ENCODE data around the gene USP24. TPM values are rescaled to one million over a fixed set of nuclear protein-coding genes. Genes with fewer than 3 reads are reported as not detected.

Gene USP24
- total RNA-seq, 1 experiment from 2014 or later = 35.3 TPM

DNA sequence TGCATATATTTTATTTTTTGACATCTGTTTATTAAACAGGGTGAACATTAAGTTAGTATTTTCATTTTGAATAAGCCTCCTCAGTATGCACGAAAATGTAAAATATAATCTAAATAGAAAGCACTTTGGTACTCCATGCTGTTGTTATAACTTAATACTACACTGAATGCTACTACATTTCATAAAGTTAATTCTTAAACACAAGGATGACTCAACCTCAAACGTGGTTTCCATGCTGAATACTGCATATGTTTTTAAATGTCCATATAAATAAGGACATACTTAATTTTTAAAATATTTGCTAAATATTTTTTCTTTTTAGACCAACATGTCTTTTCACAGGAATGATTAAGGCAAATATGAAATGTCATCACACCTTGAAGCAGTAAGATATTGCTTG, 83.9 kb downstream of the USP24 start:
- Histone ChIP-seq H3T11ph (ENCODE audit: low read length) (no peak overlapping the region), H3K56ac (ENCODE audit: insufficient read length, low read depth, low read length) (no peak overlapping the region), H3K4ac (ENCODE audit: low read depth, low read length) (no peak overlapping the region), H2BK20ac (ENCODE audit: low read depth, low read length, poor library complexity, severe bottlenecking) (no peak overlapping the region), H3K27me3 (ENCODE audit: insufficient read depth, low read length) (no peaks in the 10 kb centered on the region), H3K9ac (ENCODE audit: extremely low read depth, insufficient read length, low read length) (no peak overlapping the region), H4K91ac (ENCODE audit: insufficient read length, low read depth, low read length) (no peak overlapping the region), H2AK5ac (ENCODE audit: insufficient read length, low read length) (no peak overlapping the region), H4K8ac (replicated peaks; ENCODE audit: insufficient read length, low read depth, low read length) (no peak overlapping the region), H3K27ac (ENCODE audit: insufficient read length, low read depth, low read length) (no peak overlapping the region), H2BK5ac (ENCODE audit: insufficient read length, low read length) (no peak overlapping the region), H2BK15ac (ENCODE audit: low read depth, low read length) (no peak overlapping the region), H2BK120ac (ENCODE audit: low read depth, low read length, poor library complexity, severe bottlenecking) (no peak overlapping the region), H3K4me2 (ENCODE audit: insufficient read depth, insufficient read length, low read length) (no peak overlapping the region), H2BK12ac (ENCODE audit: insufficient read length, low read depth, low read length) (no peak overlapping the region), H3K23me2 (ENCODE audit: insufficient read length, low read depth, low read length, poor library complexity, severe bottlenecking) (no peaks in the 10 kb centered on the region), H4K20me1 (ENCODE audit: control insufficient read depth, insufficient read depth, insufficient read length) (no peaks in the 10 kb centered on the region), H3K79me1 (ENCODE audit: insufficient read depth, low read depth, low read length, poor library complexity, severe bottlenecking) (no peaks in the 10 kb centered on the region), H3K79me2 (ENCODE audit: insufficient read depth, low read length) (no peaks in the 10 kb centered on the region), H2AFZ (ENCODE audit: low read length) (no peak overlapping the region), H3K14ac (ENCODE audit: insufficient read depth, low read length) (no peak overlapping the region), H3K9me3 (ENCODE audit: control insufficient read depth, low read depth, low read length) (no peaks in the 10 kb centered on the region), H4K5ac (ENCODE audit: insufficient read length, low read depth, low read length) (no peak overlapping the region), H3K4me1 (ENCODE audit: insufficient read depth, low read length) (no peaks in the 10 kb centered on the region), H3K23ac (ENCODE audit: insufficient read length, low read depth, low read length) (no peak overlapping the region), H3K18ac (ENCODE audit: insufficient read length, low read depth, low read length) (no peak overlapping the region)
- TF ChIP-seq, protein P1, sequence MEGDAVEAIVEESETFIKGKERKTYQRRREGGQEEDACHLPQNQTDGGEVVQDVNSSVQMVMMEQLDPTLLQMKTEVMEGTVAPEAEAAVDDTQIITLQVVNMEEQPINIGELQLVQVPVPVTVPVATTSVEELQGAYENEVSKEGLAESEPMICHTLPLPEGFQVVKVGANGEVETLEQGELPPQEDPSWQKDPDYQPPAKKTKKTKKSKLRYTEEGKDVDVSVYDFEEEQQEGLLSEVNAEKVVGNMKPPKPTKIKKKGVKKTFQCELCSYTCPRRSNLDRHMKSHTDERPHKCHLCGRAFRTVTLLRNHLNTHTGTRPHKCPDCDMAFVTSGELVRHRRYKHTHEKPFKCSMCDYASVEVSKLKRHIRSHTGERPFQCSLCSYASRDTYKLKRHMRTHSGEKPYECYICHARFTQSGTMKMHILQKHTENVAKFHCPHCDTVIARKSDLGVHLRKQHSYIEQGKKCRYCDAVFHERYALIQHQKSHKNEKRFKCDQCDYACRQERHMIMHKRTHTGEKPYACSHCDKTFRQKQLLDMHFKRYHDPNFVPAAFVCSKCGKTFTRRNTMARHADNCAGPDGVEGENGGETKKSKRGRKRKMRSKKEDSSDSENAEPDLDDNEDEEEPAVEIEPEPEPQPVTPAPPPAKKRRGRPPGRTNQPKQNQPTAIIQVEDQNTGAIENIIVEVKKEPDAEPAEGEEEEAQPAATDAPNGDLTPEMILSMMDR (conservative IDR thresholded peaks at IDR 0.05) = no peak
- no peaks in the 10 kb centered on the region for H3K27me3 Mint-ChIP-seq (ENCODE audit: low read depth)
- H3K4me1 Mint-ChIP-seq = no peaks in the 10 kb centered on the region
- no peak for DNase-seq
- peaks cover 19 to 70% (median 54%) of the 10 kb centered on the region in 3 experiments; a peak in 6 of 7 replicates for H3K36me3 Mint-ChIP-seq (ENCODE audit: insufficient read depth in 1 of 3, low read depth in 3 of 3)
- no CpG with 5 or more reads among the region's 2 CpGs for WGBS (ENCODE audit: extremely low coverage, insufficient read length, low lambda C conversion rate)
- no peaks in the 10 kb centered on the region for H3K9me3 Mint-ChIP-seq
- no peak overlapping the region for H3K4me3 Mint-ChIP-seq
- H3K27ac Mint-ChIP-seq = no peak overlapping the region

Data from H9 (cell line).